T1000 (cell line): ENCODE results near the gene OR7A5.
"Not testable (repeated sequence)": the region's sequence is repeated elsewhere in the genome, so short reads cannot be mapped to it uniquely, and the experiment has no call there.

Experiments used
- DNase-seq: peaks from one replicate; lab custom pipeline; 2025; ENCODE audit warnings: mixed read lengths; lab: John Stamatoyannopoulos, UW

The OR7A5 gene

GRCh38 chr19:14835011-14835410, at the start of gene OR7A5, which contains the start of gene OR7C1:
TSS of gene OR7A5 (minus strand) at chr19:14835185. CDS start at chr19:14828241, 6,944 bp downstream.
TSS of gene OR7C1 (minus strand) at chr19:14835185. CDS start at chr19:14800136, 35,049 bp downstream.
- no peak for DNase-seq

GRCh38 chr19:14871619-14872230, 36.7 kb upstream of the OR7A5 start:
- no peak for DNase-seq

GRCh38 chr19:14868497-14868896, 33.5 kb upstream of the OR7A5 start:
- DNase-seq: no peak

DNA sequence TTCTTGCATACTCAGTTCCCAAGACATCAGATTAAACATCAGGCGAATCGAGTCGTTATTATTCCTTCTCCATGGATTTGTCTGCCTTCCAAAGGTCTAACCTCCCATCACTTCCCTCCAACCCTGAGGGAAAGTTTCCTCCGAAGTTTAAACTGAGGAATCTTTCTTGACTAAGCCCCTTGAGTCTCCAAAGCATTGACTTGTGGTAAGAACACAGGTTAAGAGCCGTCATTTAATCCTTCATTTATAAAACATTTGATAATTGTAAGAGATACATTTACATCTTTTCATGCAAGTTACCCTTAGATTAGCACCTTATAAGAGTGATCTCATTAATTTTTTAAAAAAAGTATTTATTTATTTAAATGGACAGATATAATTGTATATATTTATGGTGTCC, 13.8 kb upstream of the OR7A5 start, which contains the start of gene OR7A10:
OR7A10 (minus strand) TSS at position 101 of the 400 bp plus-strand sequence. CDS start 7,045 bp downstream, outside the sequence.
- no peak for DNase-seq

DNA sequence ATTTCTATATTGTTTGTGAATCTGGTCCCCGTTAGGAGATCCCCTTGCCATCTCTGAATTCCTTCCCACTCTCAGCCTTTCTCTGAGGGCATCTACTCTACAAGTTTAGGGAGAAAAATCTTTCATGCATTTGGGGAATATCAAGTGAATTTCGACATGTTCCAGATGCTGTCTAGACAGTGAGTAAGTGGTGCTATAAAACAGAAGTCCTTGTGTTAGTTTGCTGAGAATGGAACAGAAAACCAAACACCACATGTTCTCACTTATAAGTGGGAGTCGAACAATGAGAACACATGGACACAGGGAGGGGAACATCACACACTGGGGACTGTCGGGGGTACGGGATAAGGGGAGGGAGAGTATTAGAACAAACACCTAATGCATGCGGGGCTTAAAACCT, 8.6 kb upstream of the OR7A5 start:
- no peak for DNase-seq

DNA sequence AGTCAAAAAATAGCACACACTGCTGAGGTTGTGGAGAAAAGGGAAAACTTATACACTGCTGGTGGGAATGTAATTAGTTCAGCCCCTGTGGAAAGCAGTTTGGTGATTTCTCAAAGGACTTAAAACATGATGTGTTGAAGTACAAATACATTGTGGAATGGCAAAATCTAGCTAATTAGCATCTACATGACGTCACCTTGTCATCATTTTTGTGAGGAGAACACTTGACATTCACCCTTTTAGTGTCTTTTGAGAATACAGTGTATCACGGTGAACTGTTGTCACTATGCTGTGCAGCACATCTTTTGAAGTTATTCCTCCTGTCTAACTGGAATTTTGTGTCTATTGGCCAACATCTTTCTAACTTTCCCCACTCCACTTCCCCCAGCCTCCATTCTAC, 8.2 kb upstream of the OR7A5 start:
- no peak for DNase-seq

GRCh38 chr19:14840206-14840605, 5.2 kb upstream of the OR7A5 start:
- no peak for DNase-seq

GRCh38 chr19:14837391-14837790, 2.4 kb upstream of the OR7A5 start:
- no peak for DNase-seq

- DNase-seq: no peak
Measured at GRCh38 chr19:14830702-14831101, 4.3 kb downstream of the OR7A5 start.

DNA sequence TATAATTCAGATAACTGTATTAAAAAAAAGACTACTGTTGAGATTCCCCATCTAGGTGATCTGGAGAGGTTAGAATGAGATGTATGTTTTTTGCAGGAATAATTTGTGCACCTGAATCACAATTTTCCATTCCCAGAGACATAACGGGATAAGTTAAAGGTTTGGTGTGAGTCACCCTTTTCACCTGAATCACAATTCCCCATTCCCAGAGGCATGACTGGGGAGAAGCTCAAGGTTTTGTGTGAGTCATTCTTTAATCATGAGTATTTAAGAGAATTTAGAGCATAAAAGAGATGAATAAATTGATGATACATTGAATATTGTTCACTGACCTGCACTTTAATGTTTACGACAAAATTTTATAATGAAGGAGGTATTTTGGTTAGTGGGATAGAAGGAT, 9.0 kb downstream of the OR7A5 start:
- no peak for DNase-seq

DNA sequence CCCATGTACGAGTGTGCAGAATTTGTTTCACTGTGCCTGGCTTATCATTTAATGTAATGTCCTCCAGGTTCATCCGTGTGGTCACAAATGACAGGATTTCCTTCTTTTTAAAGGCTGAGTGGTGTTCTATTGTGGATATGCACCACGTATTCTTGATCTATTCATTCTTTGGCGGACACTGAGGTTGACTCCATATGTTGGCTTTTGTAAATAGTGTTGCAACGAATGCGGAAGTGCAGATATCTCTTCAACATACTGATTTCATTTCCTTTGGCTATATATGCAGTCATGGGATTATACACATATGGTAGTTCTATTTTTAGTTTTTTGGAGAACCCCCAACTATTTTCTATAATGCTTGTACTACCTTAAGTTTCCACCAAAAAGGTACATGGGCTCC, 13.0 kb downstream of the OR7A5 start:
- DNase-seq: no peak

GRCh38 chr19:14818588-14818987, 16.4 kb downstream of the OR7A5 start:
- DNase-seq: no peak

DNA sequence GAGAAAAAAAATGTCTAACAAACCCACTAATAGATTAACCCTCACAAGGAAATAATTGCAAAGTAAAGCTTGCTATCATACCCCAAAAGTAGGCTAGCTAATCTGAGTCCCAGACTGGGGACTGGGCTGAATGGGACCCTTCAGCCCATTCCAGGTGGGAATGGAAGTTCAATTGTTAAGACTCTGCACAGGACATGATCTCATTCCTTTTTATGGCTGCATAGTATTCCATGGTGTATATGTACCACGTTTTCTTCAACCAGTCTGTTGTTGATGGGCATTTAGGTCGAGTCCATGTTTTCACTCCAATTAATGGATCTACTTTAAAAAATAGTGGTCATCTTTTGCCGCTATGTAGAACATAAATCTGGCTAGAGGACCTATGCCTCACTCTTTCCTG, 17.9 kb downstream of the OR7A5 start:
- DNase-seq: no peak

GRCh38 chr19:14814982-14815652, 19.9 kb downstream of the OR7A5 start:
- DNase-seq: no peak

DNA sequence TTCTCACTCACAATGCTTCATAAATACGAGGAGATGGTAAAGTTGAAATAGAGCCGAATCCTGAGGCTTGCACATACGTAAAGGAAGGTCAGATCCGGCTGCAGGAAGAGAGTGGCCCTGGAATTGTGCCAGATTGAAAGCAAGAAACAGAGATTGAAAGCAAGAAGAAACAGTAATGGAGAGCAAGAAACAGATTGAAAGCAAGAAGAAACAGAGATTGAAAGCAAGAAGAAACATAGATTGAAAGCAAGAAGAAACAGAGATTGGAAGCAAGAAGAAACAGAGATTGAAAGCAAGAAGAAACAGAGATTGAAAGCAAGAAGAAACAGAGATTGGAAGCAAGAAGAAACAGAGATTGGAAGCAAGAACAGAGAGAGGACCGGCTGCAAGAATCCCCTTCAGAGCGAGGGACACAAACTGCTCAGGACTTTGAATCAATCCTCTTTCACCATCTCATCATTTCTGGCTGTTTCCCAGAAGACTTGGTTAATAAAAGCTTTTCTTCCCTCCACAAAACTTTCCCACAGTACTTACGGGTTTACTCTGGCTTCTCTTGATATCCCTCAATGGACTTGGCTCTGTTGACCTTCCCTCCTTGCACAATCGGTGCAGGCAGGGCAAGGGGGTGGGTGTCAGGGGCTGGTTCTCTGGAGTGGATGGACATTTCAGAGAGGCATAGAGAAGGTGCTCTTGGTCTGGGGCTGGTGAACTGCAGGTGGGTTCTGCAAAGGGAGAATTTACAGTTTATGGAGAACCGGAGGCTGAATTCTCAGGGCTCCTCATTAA, 25.5 kb downstream of the OR7A5 start:
- no peak for DNase-seq

GRCh38 chr19:14804765-14805164, 30.2 kb downstream of the OR7A5 start:
- DNase-seq: no peak

- no peak for DNase-seq
Measured at GRCh38 chr19:14798760-14799159, 36.2 kb downstream of the OR7A5 start.

DNA sequence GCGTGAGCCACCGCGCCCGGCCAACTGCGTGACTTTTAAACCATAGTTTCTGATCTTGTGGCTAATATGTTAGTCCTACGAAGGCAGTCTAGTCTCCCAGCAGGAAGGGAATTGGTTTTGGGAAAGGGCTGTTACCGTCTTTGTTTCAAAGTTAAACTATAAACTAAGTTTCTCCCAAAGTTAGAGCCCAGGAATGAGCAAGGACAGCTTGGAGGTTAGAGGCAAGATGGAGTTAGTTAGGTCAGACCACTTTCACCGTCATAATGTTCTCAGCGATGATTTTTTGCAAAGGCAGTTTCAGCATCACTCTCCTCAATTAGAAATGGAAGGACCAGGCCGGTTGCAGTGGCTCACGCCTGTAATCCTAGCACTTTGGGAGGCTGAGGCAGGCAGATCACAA, 39.0 kb downstream of the OR7A5 start:
- no peak for DNase-seq

DNA sequence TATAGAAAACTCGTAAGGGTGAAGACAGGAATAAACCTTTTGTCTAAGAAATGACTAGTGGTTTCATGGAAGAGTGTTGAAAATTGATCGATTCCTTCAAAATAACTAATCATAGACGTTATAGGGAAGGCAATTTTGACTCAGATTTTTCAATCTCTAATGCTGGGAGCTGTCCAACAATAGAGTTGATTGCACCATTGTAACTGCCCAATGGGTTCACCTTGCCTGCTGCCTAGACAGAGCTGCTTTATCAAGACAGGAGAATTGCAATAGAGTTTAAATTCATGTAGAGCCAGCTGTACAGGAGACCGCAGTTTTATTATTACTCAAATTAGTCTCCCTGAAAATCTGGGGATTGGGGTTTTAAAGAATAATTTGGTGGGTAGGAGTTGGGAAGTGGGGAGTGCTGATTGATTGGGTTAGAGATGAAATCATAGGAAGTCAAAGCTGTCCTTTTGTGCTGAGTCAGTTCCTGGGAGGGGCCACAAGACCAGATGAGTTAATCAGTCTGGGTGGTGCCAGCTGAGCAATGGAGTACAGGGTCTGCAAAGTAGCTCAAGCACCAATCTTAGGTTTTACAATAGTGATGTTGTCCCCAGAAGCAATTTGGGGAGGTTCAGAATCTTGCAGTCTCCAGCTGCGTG, 39.8 kb downstream of the OR7A5 start:
- no peak for DNase-seq

DNA sequence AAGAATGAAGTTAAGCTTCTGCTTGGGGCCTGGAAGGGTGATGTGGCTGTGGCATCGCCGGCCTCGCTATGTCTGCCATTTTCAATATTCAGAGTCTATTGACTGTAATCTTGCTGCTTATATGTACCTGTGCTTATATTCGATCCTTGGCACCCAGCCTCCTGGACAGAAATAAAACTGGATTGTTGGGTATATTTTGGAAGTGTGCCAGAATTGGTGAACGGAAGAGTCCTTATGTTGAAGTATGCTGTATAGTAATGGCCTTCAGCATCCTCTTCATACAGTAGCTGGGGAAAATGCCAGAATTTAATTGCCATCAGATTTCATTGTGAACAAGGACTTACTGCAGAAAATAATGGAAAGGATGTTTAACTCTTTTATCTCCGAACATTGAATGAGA, 42.7 kb downstream of the OR7A5 start:
- DNase-seq: not testable (repeated sequence)

- no peak for DNase-seq
Measured at GRCh38 chr19:14786421-14786851, 48.5 kb downstream of the OR7A5 start.

- DNase-seq: not testable (repeated sequence)
Measured at GRCh38 chr19:14785102-14785793, 49.7 kb downstream of the OR7A5 start.
